ENCODE results near the gene POLR2E.
A peak's percentile ranks its signal among the peaks of the same experiment; 100 is the strongest.
"Not testable (repeated sequence)": the region's sequence is repeated elsewhere in the genome, so short reads cannot be mapped to it uniquely, and the experiment has no call there.

POLR2E gene

GRCh38 chr19:1125601-1126467 lies 30.7 kb upstream of the POLR2E start:
- DNase-seq = no peak

GRCh38 chr19:1123885-1124677 lies 28.9 kb upstream of the POLR2E start:
- DNase-seq = no peak

- no peak for DNase-seq
Measured at GRCh38 chr19:1123381-1123780, 28.2 kb upstream of the POLR2E start.

- no peak for DNase-seq
Measured at GRCh38 chr19:1122972-1123363, 27.8 kb upstream of the POLR2E start.

GRCh38 chr19:1122021-1122971 lies 27.1 kb upstream of the POLR2E start:
- no peak for DNase-seq

GRCh38 chr19:1121395-1121794 lies 26.2 kb upstream of the POLR2E start:
- DNase-seq = no peak

GRCh38 chr19:1119475-1120217 lies 24.5 kb upstream of the POLR2E start:
- DNase-seq = no peak

GRCh38 chr19:1118999-1119398 lies 23.8 kb upstream of the POLR2E start:
- DNase-seq = no peak

GRCh38 chr19:1117654-1118053 lies 22.5 kb upstream of the POLR2E start:
- no peak for DNase-seq

- DNase-seq = no peak
Measured at GRCh38 chr19:1116726-1117581, 21.8 kb upstream of the POLR2E start.

- no peak for DNase-seq
Measured at GRCh38 chr19:1115646-1116420, 20.7 kb upstream of the POLR2E start.

- not testable (repeated sequence) for DNase-seq
Measured at GRCh38 chr19:1114728-1115127, 19.6 kb upstream of the POLR2E start.

GRCh38 chr19:1113986-1114483 lies 18.9 kb upstream of the POLR2E start:
- DNase-seq = no peak

GRCh38 chr19:1113030-1113985 lies 18.1 kb upstream of the POLR2E start:
- peak; percentile 93 for DNase-seq

GRCh38 chr19:1112268-1113029 lies 17.3 kb upstream of the POLR2E start:
- no peak for DNase-seq

GRCh38 chr19:1111641-1112267 lies 16.6 kb upstream of the POLR2E start:
- DNase-seq = no peak

GRCh38 chr19:1110809-1111640 lies 15.8 kb upstream of the POLR2E start:
- no peak for DNase-seq
